NAMALWA (cell line): ENCODE results near the gene HIC1.

ENCODE experiments used
- DNase-seq: peaks from one replicate; pipeline ENCODE4 v3.0.0-alpha.2; 2015; ENCODE audit warnings: low spot score

The HIC1 gene

GRCh38 chr17:2076087-2076984, 21.4 kb downstream of the HIC1 start:
- no peak for DNase-seq

GRCh38 chr17:2077040-2077439, 22.1 kb downstream of the HIC1 start:
- no peak for DNase-seq

GRCh38 chr17:2081564-2081963, 26.7 kb downstream of the HIC1 start:
- DNase-seq: no peak

DNA sequence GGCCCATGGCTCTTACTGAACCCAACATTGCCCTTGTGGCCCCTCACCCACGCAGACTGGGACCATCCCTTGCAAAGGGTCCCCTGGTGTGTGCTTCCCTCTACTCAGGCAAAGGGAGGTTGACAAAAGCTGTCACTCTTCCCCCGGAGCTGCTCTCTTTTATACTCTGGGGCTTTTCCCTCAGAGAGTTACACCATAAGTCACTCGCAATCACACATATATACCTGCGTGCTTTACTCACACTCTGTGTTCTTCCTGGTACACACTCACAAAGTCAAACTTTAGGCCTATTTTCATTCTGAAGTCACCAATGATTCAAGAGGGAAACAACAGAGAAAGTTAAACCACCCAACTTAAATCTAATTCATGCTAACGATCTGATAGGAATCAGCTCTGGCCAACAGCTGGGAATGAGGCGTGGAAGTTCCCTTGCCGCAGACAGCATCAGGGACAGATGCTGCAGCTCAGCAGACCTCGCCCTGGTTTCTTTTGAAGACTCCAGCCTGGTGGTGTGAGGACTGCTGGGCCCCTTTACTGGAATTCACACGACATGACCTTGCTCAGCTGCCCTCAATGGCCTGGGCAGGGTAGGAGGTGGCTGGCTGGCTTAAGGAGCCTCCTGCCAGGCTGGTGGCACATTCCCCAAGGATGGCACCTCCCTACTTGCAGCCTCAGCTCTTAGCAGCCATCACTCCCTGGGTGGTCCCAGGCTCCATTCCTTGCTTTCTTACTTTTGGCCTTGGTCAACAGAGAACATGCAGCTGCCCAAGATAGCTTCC, 27.3 kb downstream of the HIC1 start:
- no peak for DNase-seq

DNA sequence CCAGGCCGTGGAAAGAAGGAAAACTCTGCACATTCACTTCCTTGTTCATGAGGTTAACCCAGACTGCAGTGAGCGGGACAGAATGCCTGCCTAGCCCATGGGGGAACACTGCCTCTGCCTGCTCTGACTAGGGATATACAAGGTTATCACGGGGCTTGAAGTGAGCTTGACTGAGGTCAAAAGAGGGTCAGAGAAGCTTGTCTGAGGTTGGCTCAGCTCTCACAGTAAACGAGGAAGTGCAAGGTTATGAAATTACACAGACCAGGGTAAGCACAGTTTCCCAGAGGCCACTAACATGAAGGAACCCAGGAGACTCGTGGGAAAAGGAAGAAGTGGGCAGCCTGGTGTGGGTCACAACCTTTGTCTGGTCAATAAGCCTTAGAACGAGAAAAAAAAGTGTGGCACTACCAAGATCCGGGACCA, 28.7 kb downstream of the HIC1 start:
- DNase-seq: no peak

GRCh38 chr17:2084036-2084765, 29.3 kb downstream of the HIC1 start:
- DNase-seq: no peak

DNA sequence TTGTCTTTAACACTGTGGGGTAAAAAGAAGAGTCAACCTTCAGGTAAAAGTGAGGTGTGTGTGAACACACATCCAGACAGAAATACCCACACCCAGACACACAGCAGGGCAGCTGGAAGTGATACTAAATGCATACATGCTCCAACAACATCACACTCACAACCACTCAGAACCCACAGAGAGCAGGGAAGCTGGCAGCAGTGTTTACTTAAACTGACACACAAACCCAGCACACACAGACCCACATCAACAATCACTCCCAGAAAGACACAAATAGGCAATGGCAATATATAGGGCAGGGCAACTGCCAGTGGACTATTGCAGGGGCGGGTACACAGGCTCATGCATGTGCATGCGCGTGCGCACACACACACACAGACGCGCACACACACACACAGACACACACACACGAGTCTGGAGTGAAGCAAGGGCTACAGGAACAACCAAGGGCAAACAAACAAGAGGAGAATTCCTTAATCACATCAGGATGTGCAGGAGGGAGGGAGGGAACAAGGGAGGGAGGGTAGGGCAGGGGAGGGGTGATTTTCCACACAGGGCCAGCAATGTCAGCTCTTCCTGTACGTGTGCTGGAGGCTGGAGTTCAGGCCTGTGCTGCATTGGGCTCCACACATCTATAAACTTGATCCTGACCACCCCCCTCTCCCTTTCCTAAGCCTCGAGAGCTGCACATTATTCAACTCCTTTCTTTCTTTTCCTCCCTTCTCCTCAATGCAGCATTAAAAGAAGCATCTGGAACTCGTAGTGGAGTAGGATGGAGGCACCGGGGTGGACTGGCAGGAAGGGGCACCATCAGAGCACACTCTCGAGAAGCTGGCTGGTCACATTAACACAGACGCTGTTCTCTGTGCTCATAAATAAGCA, 30.1 kb downstream of the HIC1 start:
- no peak for DNase-seq

DNA sequence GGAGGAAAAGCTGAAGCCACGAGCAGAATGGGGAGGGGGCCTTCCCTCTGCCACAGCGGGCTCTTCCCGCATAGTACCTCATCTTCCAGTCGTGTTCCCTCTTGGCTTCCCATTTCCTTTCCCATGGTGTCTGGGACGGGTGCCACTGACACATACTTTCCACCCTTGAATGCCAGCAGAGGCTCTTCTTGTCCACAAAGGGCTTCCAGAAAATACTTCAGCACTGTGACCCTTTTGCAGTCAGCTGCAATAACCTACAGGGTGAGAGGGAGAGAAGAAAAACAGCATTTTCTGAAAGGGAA, 30.7 kb downstream of the HIC1 start:
- no peak for DNase-seq

DNA sequence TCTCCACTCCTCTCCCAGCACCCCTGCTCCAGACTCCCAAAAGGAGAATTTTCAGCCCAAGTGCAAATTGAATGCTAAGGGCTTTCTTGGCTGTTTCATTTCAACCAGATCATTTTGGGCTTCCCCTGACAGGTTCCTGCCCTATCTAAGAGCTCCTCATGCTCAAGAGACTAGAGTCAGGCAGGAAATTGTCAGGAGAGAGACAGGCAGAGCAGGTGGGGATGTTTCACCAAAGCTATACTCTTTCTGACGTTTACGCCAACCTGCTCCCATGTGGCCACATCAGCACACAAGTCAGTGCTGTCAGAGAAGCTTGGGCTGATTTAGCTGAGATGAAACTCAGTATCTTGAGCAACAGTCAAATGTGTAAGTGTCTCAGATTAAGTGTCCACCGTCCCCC, 31.4 kb downstream of the HIC1 start:
- DNase-seq: no peak

DNA sequence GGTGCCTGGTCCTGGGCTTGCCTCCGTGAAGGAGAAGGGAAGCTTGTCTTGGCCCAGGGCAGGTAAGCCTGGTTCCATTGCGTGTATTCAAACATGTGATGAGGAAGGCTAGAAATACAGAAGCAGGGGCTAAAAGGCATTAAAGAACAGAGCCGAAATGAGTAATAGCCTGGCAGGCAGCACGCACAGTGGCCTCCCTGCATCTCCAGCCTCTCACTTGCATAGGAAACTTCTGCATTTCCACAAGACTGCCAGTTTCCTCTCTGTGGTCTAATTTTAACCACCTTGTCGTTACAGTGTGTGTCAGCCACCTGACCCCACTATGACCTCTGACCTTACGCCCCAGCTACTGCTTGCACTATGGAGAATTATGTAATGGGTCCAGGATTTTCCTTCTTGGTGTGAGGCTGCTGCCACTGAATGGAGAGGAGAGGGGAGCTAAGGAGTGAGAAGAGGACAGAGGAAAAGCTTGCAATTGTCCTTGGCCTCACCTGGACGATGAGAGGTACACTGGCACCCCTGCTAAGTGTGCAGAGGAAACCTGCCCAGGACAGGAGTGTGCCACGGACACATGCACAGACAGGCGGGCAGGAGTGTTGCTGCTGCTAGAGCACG, 32.8 kb downstream of the HIC1 start:
- DNase-seq: peak; percentile 45

GRCh38 chr17:2089021-2089422, 34.1 kb downstream of the HIC1 start:
- DNase-seq: no peak

- DNase-seq: no peak
Measured at GRCh38 chr17:2090210-2090641, 35.3 kb downstream of the HIC1 start.

DNA sequence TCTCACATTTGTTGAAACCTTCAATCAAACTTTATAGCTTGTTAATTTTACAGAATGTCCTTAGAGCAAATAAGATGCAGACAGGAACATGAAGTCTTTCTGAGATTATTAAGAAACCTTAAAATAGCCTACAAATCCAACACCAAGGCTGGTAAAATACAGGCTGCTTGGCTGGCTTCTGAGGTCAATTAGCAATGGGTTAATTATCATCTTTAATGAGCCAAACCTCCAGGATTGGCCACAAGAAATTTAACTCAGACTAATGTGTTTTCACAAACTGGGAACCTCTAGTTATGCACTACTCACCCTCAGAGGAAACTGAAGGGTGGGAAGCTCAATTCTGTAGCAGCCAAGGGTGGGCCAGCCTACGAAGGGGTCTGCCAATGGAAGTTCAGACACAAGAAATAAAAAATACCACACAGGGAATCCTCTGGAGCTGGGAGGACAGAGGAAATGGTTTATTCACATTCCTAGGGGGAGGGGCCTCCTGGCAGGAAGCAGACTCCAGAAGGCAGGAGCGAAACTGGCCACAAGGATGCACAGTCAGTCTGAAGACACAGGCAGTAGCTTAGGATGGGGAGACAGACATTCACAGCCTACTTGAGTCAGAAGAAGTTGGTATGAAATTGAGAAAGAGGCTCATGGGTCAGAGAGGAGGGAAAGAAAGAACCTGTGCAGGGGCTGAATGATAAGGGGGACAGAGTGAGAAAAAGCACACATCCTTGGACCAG, 36.1 kb downstream of the HIC1 start:
- no peak for DNase-seq

DNA sequence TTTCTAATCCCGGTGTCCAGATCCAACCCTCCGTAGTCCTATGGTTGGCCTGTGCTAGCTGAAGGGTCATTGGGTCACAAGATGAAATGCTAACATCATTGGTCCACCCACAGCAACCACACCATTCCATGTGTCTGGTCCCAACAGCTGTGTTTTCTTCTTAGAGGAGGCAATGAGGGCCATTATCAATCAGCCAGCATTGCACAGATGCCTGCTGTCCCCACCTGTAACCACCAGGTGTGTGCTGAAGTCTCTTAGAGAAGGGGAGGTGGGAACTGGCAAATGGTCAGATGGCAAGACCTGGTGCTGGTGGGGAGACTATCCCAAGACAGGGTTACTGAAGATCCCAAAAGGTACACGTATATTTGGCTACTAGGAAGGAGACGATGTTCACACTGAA, 37.4 kb downstream of the HIC1 start:
- no peak for DNase-seq

GRCh38 chr17:2093349-2093748, 38.4 kb downstream of the HIC1 start:
- no peak for DNase-seq

GRCh38 chr17:2094891-2095535, 40.1 kb downstream of the HIC1 start:
- DNase-seq: peak; percentile 14

DNA sequence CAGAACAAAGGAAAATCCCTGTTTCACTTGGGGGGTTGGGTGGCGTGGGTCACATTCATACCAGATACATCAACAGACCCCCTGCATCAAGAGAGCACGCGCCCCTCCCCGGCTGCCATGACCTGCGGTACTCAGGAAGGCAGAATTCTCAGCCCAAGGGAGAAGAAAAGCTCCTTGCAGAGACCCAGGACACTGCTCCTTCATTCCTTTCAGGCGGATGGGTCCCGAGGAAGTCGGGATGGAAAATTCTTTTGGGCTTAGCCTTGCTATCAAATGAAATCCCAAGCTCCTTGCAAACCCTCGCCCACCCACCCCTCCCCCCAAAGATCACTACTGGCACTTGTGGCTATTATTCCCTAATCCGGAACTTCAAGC, 40.6 kb downstream of the HIC1 start:
- no peak for DNase-seq

- DNase-seq: no peak
Measured at GRCh38 chr17:2101448-2102257, 46.8 kb downstream of the HIC1 start.
